Osteocyte (in vitro differentiated cells): ENCODE data around the gene TCAIM. TPM values are rescaled to one million over a fixed set of nuclear protein-coding genes. Genes with fewer than 3 reads are reported as not detected.
"Not testable (repeated sequence)": the region's sequence is repeated elsewhere in the genome, so short reads cannot be mapped to it uniquely, and the experiment has no call there.

Source experiments
- DNase-seq: peaks from one replicate; pipeline ENCODE4 v3.0.0; 2021; ENCODE audit warnings: mixed read lengths; ENCODE audit not compliant: unreplicated experiment; ENCODE audit errors: extremely low spot score
- H3K27ac Mint-ChIP-seq: one replicate; pipeline ENCODE4 v1.8.0; 2021; ENCODE audit warnings: mild to moderate bottlenecking, mixed read lengths; ENCODE audit not compliant: unreplicated experiment
- H3K27me3 Mint-ChIP-seq: one replicate; pipeline ENCODE4 v1.8.0; 2021; ENCODE audit warnings: mixed read lengths; ENCODE audit not compliant: unreplicated experiment
- H3K36me3 Mint-ChIP-seq: one replicate; pipeline ENCODE4 v1.8.0; 2021; ENCODE audit warnings: mixed read lengths; ENCODE audit not compliant: unreplicated experiment
- H3K4me1 Mint-ChIP-seq: one replicate; pipeline ENCODE4 v1.8.0; 2021; ENCODE audit warnings: mixed read lengths; ENCODE audit not compliant: unreplicated experiment
- H3K4me3 Mint-ChIP-seq: one replicate; pipeline ENCODE4 v1.8.0; 2021; ENCODE audit warnings: mild to moderate bottlenecking, moderate library complexity, mixed read lengths; ENCODE audit not compliant: unreplicated experiment
- H3K9me3 Mint-ChIP-seq: one replicate; pipeline ENCODE4 v1.8.0; 2021; ENCODE audit warnings: mixed read lengths; ENCODE audit not compliant: unreplicated experiment
- CTCF ChIP-seq: fragments of 200-600 bp; sonication (generic); IDR thresholded peaks from 2 replicates; pipeline ENCODE4 v1.5.0; 2021; ENCODE audit warnings: antibody characterized with exemption, mild to moderate bottlenecking, moderate library complexity
- total RNA-seq: library from RNA; stranded (reverse); gene quantifications from 2 replicates; pipeline ENCODE4 v1.2.1, GENCODE V29; 2021

The TCAIM gene
- total RNA-seq, 1 donor from 2014 or later, result 30.2 TPM

- H3K27ac Mint-ChIP-seq, result no peak overlapping the region
- TF ChIP-seq CTCF, result no peak
- peaks cover 6% of the 10 kb centered on the region for H3K36me3 Mint-ChIP-seq
- no peaks in the 10 kb centered on the region for H3K9me3 Mint-ChIP-seq
- no peaks in the 10 kb centered on the region for H3K4me1 Mint-ChIP-seq
- no peak overlapping the region for H3K4me3 Mint-ChIP-seq
- H3K27me3 Mint-ChIP-seq, result no peaks in the 10 kb centered on the region
- DNase-seq, result peak; percentile 83
Measured at GRCh38 chr3:44411031-44411645, 72.6 kb downstream of the TCAIM start.

GRCh38 chr3:44412365-44412764, 73.8 kb downstream of the TCAIM start:
- Mint-ChIP-seq H3K4me3 (no peak overlapping the region), H3K27me3 (no peaks in the 10 kb centered on the region), H3K4me1 (no peaks in the 10 kb centered on the region), H3K9me3 (no peaks in the 10 kb centered on the region), H3K27ac (no peak overlapping the region), H3K36me3 (peaks cover 3% of the 10 kb centered on the region)
- no peak for TF ChIP-seq CTCF
- peak; percentile 48 for DNase-seq

- DNase-seq, result no peak
- Mint-ChIP-seq H3K36me3 (no peaks in the 10 kb centered on the region), H3K9me3 (no peaks in the 10 kb centered on the region), H3K4me3 (no peak overlapping the region), H3K27ac (no peak overlapping the region), H3K27me3 (no peaks in the 10 kb centered on the region), H3K4me1 (no peaks in the 10 kb centered on the region)
- no peak for TF ChIP-seq CTCF
Measured at GRCh38 chr3:44414517-44415090, 76.0 kb downstream of the TCAIM start.

GRCh38 chr3:44415421-44415820, 76.9 kb downstream of the TCAIM start:
- Mint-ChIP-seq H3K4me3 (no peak overlapping the region), H3K36me3 (no peaks in the 10 kb centered on the region), H3K9me3 (no peaks in the 10 kb centered on the region), H3K27me3 (no peaks in the 10 kb centered on the region), H3K4me1 (no peaks in the 10 kb centered on the region), H3K27ac (no peak overlapping the region)
- peak; percentile 73 for DNase-seq
- TF ChIP-seq CTCF, result no peak

- Mint-ChIP-seq H3K9me3 (no peaks in the 10 kb centered on the region), H3K27me3 (no peaks in the 10 kb centered on the region), H3K4me1 (no peaks in the 10 kb centered on the region), H3K36me3 (no peaks in the 10 kb centered on the region), H3K4me3 (no peak overlapping the region), H3K27ac (no peak overlapping the region)
- DNase-seq, result peak; percentile 72
- no peak for TF ChIP-seq CTCF
Measured at GRCh38 chr3:44416031-44417030, 77.8 kb downstream of the TCAIM start.

GRCh38 chr3:44418118-44418517, 79.6 kb downstream of the TCAIM start:
- H3K27me3 Mint-ChIP-seq, H3K4me1 Mint-ChIP-seq, H3K4me3 Mint-ChIP-seq, H3K9me3 Mint-ChIP-seq, H3K36me3 Mint-ChIP-seq, H3K27ac Mint-ChIP-seq: not testable (repeated sequence)
- peak; percentile 38 for DNase-seq
